ENCODE data around the gene REEP1.
"Not testable (repeated sequence)": the region's sequence is repeated elsewhere in the genome, so short reads cannot be mapped to it uniquely, and the experiment has no call there.

The REEP1 gene

GRCh38 chr2:86337244-86337835 lies at the start of gene REEP1:
TSS of gene REEP1 (minus strand) at chr2:86337626. CDS start at chr2:86337510, 116 bp downstream.
- DNase-seq: peak; percentile 56

- no peak for DNase-seq
These were observed 46.4 kb upstream of the REEP1 start for GRCh38 chr2:86383844-86384243.

GRCh38 chr2:86382698-86383097 lies 45.3 kb upstream of the REEP1 start:
- no peak for DNase-seq

- no peak for DNase-seq
These were observed 44.7 kb upstream of the REEP1 start for GRCh38 chr2:86382108-86382507.

- DNase-seq: no peak
These were observed 41.0 kb upstream of the REEP1 start for GRCh38 chr2:86378469-86378868.

- no peak for DNase-seq
These were observed 38.2 kb upstream of the REEP1 start for GRCh38 chr2:86375623-86376022.

GRCh38 chr2:86372641-86373502 lies 35.4 kb upstream of the REEP1 start:
- no peak for DNase-seq

GRCh38 chr2:86372133-86372532 lies 34.7 kb upstream of the REEP1 start:
- DNase-seq: no peak

GRCh38 chr2:86371527-86371926 lies 34.1 kb upstream of the REEP1 start:
- no peak for DNase-seq

GRCh38 chr2:86370579-86370978 lies 33.2 kb upstream of the REEP1 start:
- no peak for DNase-seq

GRCh38 chr2:86368161-86368824 lies 30.9 kb upstream of the REEP1 start:
- peak; percentile 57 for DNase-seq

- no peak for DNase-seq
These were observed 30.0 kb upstream of the REEP1 start for GRCh38 chr2:86367499-86367777.

GRCh38 chr2:86366651-86367498 lies 29.4 kb upstream of the REEP1 start:
- DNase-seq: no peak

- DNase-seq: no peak
These were observed 27.5 kb upstream of the REEP1 start for GRCh38 chr2:86364894-86365293.

GRCh38 chr2:86360776-86361175 lies 23.4 kb upstream of the REEP1 start:
- DNase-seq: no peak

GRCh38 chr2:86358957-86359356 lies 21.5 kb upstream of the REEP1 start:
- no peak for DNase-seq

GRCh38 chr2:86357392-86357963 lies 20.1 kb upstream of the REEP1 start:
- no peak for DNase-seq

GRCh38 chr2:86352727-86353221 lies 15.3 kb upstream of the REEP1 start:
- DNase-seq: no peak

GRCh38 chr2:86352137-86352726 lies 14.8 kb upstream of the REEP1 start:
- peak; percentile 4 for DNase-seq

GRCh38 chr2:86350751-86351150 lies 13.3 kb upstream of the REEP1 start:
- DNase-seq: no peak

GRCh38 chr2:86347401-86347800 lies 10.0 kb upstream of the REEP1 start:
- no peak for DNase-seq

- DNase-seq: not testable (repeated sequence)
These were observed 8.5 kb upstream of the REEP1 start for GRCh38 chr2:86345783-86346370.
